Measurements from ENCODE around the gene BTNL8.
A peak's percentile ranks its signal among the peaks of the same experiment; 100 is the strongest.

BTNL8 gene

GRCh38 chr5:180858586-180858985, 40.4 kb upstream of the BTNL8 start:
- no peak for TF ChIP-seq CTCF (IDR thresholded peaks at IDR 0.05; ENCODE audit: insufficient read depth, low read depth, low read length, missing control alignments)
- H3K4me3 ChIP-seq (ENCODE audit: low read depth, low read length): no peak overlapping the region
- no peak for DNase-seq (ENCODE audit: low read depth)

- peak; percentile 88 for DNase-seq (ENCODE audit: low read depth)
- H3K4me3 ChIP-seq (ENCODE audit: low read depth, low read length): peak overlapping the region; percentile 97
- peak; percentile 32 for TF ChIP-seq CTCF (IDR thresholded peaks at IDR 0.05; ENCODE audit: insufficient read depth, low read depth, low read length, missing control alignments)
These were observed 38.6 kb upstream of the BTNL8 start for GRCh38 chr5:180860273-180860886.

- no peak for TF ChIP-seq CTCF (IDR thresholded peaks at IDR 0.05; ENCODE audit: insufficient read depth, low read depth, low read length, missing control alignments)
- H3K4me3 ChIP-seq (ENCODE audit: low read depth, low read length): peak within 1 kb of the TSS; percentile 97
- peak; percentile 97 for DNase-seq (ENCODE audit: low read depth)
These were observed 37.8 kb upstream of the BTNL8 start, which contains the start of gene ZFP62 for GRCh38 chr5:180860887-180861822. Gene ZFP62 (minus strand): TSS chr5:180861276. CDS start chr5:180861219, 57 bp downstream.

GRCh38 chr5:180862645-180863044, 36.3 kb upstream of the BTNL8 start:
- no peak for DNase-seq (ENCODE audit: low read depth)
- TF ChIP-seq CTCF (IDR thresholded peaks at IDR 0.05; ENCODE audit: insufficient read depth, low read depth, low read length, missing control alignments): no peak
- H3K4me3 ChIP-seq (ENCODE audit: low read depth, low read length): no peak overlapping the region

- no peak overlapping the region for H3K4me3 ChIP-seq (ENCODE audit: low read depth, low read length)
- no peak for DNase-seq (ENCODE audit: low read depth)
These were observed 32.8 kb upstream of the BTNL8 start for GRCh38 chr5:180865981-180866695.

More at GRCh38 chr5:180865981-180866695, 32.8 kb upstream of the BTNL8 start:
- TF ChIP-seq CTCF (IDR thresholded peaks at IDR 0.05; ENCODE audit: insufficient read depth, low read depth, low read length, missing control alignments): no peak
